GM12872 (cell line): ENCODE data around the gene ANKLE1.

Experiments used
- TF ChIP-seq, protein P1 (sequence below): IDR thresholded peaks from 3 replicates; pipeline ENCODE4 v1.5.1; 2011; ENCODE audit warnings: low read depth, mild to moderate bottlenecking, low read length, moderate library complexity; ENCODE audit not compliant: insufficient read depth

ANKLE1 gene

GRCh38 chr19:17282488-17283125 lies 906 bp downstream of the ANKLE1 start:
- TF ChIP-seq, protein P1, sequence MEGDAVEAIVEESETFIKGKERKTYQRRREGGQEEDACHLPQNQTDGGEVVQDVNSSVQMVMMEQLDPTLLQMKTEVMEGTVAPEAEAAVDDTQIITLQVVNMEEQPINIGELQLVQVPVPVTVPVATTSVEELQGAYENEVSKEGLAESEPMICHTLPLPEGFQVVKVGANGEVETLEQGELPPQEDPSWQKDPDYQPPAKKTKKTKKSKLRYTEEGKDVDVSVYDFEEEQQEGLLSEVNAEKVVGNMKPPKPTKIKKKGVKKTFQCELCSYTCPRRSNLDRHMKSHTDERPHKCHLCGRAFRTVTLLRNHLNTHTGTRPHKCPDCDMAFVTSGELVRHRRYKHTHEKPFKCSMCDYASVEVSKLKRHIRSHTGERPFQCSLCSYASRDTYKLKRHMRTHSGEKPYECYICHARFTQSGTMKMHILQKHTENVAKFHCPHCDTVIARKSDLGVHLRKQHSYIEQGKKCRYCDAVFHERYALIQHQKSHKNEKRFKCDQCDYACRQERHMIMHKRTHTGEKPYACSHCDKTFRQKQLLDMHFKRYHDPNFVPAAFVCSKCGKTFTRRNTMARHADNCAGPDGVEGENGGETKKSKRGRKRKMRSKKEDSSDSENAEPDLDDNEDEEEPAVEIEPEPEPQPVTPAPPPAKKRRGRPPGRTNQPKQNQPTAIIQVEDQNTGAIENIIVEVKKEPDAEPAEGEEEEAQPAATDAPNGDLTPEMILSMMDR, result peak; percentile 87

GRCh38 chr19:17283504-17283996 lies 1.8 kb downstream of the ANKLE1 start:
- TF ChIP-seq, protein P1, result no peak

DNA sequence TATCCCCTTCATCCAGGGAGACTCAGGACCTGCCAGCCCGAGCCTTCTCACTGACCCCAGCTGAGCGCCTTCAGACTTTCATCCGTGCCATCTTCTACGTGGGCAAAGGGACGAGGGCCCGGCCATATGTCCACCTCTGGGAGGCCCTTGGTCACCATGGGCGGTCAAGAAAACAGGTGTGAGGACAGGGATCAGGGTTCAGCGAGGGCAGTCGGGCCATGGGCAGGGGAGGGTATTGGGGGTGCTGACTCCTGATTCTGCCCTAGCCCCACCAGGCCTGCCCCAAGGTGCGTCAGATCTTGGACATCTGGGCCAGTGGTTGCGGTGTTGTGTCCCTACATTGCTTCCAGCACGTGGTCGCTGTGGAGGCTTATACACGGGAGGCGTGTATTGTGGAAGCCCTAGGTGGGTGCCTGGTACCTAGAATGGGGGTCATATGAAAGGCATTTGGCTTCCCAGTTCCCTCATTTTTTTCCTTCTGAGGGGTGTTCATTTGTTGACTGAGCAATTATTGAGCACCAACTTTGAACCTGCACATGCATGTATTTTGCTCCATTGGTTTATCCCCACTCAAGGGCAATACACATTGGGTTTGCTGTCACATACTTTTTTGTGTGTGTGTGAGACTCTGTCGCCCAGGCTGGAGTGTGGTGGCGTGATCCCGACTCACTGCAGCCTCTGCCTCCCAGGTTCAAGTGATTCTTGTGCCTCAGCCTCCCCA lies 3.9 kb downstream of the ANKLE1 start:
- TF ChIP-seq, protein P1, result no peak

DNA sequence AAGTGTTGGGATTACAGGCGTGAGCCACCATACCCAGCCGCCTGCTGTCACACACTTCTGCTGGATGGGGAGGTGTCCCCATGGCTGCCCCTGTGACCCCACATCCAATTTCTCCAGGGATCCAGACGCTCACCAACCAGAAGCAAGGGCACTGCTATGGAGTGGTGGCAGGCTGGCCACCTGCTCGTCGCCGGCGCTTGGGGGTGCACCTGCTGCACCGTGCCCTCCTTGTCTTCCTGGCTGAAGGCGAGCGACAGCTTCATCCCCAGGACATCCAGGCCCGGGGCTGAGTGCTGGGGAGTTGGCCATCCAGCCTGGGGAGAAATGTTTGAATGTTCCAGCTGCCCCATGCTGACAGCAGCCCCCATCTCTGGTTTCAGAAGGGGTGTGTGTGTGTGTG lies 4.6 kb downstream of the ANKLE1 start:
- TF ChIP-seq, protein P1, result no peak

- TF ChIP-seq, protein P1, result no peak
These were observed 5.1 kb downstream of the ANKLE1 start for GRCh38 chr19:17286752-17287151.

- TF ChIP-seq, protein P1, result no peak
These were observed 7.8 kb downstream of the ANKLE1 start for GRCh38 chr19:17289489-17289888.

GRCh38 chr19:17292301-17293074 lies 10.8 kb downstream of the ANKLE1 start:
- TF ChIP-seq, protein P1, result peak; percentile 80
